ENCODE data around the gene EIF4H. TPM values are rescaled to one million over a fixed set of nuclear protein-coding genes. Genes with fewer than 3 reads are reported as not detected.
"Not testable (repeated sequence)": the region's sequence is repeated elsewhere in the genome, so short reads cannot be mapped to it uniquely, and the experiment has no call there.

Gene EIF4H
- total RNA-seq, 1 donor from 2014 or later = 194 TPM

GRCh38 chr7:74175340-74175739 is 1.2 kb downstream of the EIF4H start:
- DNase-seq = no peak

- DNase-seq = no peak
Observed at GRCh38 chr7:74176555-74176954, 2.4 kb downstream of the EIF4H start.

GRCh38 chr7:74178632-74179031 is 4.5 kb downstream of the EIF4H start:
- no peak for DNase-seq

GRCh38 chr7:74179935-74180604 is 5.9 kb downstream of the EIF4H start:
- no peak for DNase-seq

- DNase-seq = no peak
Observed at GRCh38 chr7:74180866-74181265, 6.7 kb downstream of the EIF4H start.

- DNase-seq = no peak
Observed at GRCh38 chr7:74181821-74182220, 7.7 kb downstream of the EIF4H start.

GRCh38 chr7:74182453-74183090 is 8.4 kb downstream of the EIF4H start:
- no peak for DNase-seq

GRCh38 chr7:74183142-74183541 is 9.0 kb downstream of the EIF4H start:
- no peak for DNase-seq

GRCh38 chr7:74183653-74184450 is 9.7 kb downstream of the EIF4H start:
- no peak for DNase-seq

GRCh38 chr7:74185016-74185415 is 10.9 kb downstream of the EIF4H start:
- no peak for DNase-seq

- no peak for DNase-seq
Observed at GRCh38 chr7:74185636-74186035, 11.5 kb downstream of the EIF4H start.

GRCh38 chr7:74187915-74188675 is 13.9 kb downstream of the EIF4H start:
- no peak for DNase-seq

GRCh38 chr7:74190259-74190658 is 16.1 kb downstream of the EIF4H start:
- DNase-seq = no peak

- no peak for DNase-seq
Observed at GRCh38 chr7:74191231-74191630, 17.1 kb downstream of the EIF4H start.

- no peak for DNase-seq
Observed at GRCh38 chr7:74193054-74193453, 18.9 kb downstream of the EIF4H start.

- DNase-seq = no peak
Observed at GRCh38 chr7:74193913-74194312, 19.8 kb downstream of the EIF4H start.

- DNase-seq = no peak
Observed at GRCh38 chr7:74194686-74195085, 20.5 kb downstream of the EIF4H start.

GRCh38 chr7:74195139-74195860 is 21.1 kb downstream of the EIF4H start:
- DNase-seq = not testable (repeated sequence)

- DNase-seq = not testable (repeated sequence)
Observed at GRCh38 chr7:74195968-74196654, 22.0 kb downstream of the EIF4H start.

GRCh38 chr7:74197449-74198124 is 23.4 kb downstream of the EIF4H start:
- DNase-seq = no peak
